Kidney epithelial cell (primary cell): Measurements from ENCODE around the gene LIMK1. TPM values are rescaled to one million over a fixed set of nuclear protein-coding genes. Genes with fewer than 3 reads are reported as not detected.

ENCODE experiments used
- DNase-seq: peaks from one replicate; pipeline ENCODE4 v3.0.0-alpha.2; 2010; ENCODE audit warnings: low read depth
- H3K27me3 ChIP-seq: 2 replicates; pipeline ENCODE4 v1.6.0; 2011; ENCODE audit warnings: low read length; ENCODE audit not compliant: control insufficient read depth, insufficient read depth
- H3K36me3 ChIP-seq: 2 replicates; pipeline ENCODE4 v1.5.1; 2011; ENCODE audit warnings: low read length; ENCODE audit not compliant: control insufficient read depth, insufficient read depth
- H3K4me3 ChIP-seq: 2 replicates; pipeline ENCODE4 v1.5.1; 2011; ENCODE audit warnings: low read depth, mild to moderate bottlenecking, control low read depth, low read length
- total RNA-seq: library from RNA; depleted of rRNA; stranded (reverse); fragments of >200 nt; gene quantifications from 2 replicates; pipeline ENCODE4 v1.2.3, GENCODE V29; 2015
- TF ChIP-seq, protein P1 (sequence below): IDR thresholded peaks from 2 replicates; pipeline ENCODE4 v1.5.1; 2011; ENCODE audit warnings: mild to moderate bottlenecking, moderate library complexity, low read length, control low read depth, inconsistent platforms; ENCODE audit not compliant: insufficient read depth, poor library complexity, severe bottlenecking

LIMK1 gene
- total RNA-seq, 1 donor from 2014 or later: 61.1 TPM

- Histone ChIP-seq H3K27me3 (peaks cover 5% of the 10 kb centered on the region), H3K4me3 (no peak overlapping the region), H3K36me3 (no peaks in the 10 kb centered on the region)
- DNase-seq: no peak
- TF ChIP-seq, protein P1, sequence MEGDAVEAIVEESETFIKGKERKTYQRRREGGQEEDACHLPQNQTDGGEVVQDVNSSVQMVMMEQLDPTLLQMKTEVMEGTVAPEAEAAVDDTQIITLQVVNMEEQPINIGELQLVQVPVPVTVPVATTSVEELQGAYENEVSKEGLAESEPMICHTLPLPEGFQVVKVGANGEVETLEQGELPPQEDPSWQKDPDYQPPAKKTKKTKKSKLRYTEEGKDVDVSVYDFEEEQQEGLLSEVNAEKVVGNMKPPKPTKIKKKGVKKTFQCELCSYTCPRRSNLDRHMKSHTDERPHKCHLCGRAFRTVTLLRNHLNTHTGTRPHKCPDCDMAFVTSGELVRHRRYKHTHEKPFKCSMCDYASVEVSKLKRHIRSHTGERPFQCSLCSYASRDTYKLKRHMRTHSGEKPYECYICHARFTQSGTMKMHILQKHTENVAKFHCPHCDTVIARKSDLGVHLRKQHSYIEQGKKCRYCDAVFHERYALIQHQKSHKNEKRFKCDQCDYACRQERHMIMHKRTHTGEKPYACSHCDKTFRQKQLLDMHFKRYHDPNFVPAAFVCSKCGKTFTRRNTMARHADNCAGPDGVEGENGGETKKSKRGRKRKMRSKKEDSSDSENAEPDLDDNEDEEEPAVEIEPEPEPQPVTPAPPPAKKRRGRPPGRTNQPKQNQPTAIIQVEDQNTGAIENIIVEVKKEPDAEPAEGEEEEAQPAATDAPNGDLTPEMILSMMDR: no peak
Observed at GRCh38 chr7:74059037-74059436, 24.6 kb upstream of the LIMK1 start.

GRCh38 chr7:74059681-74060588 lies 23.7 kb upstream of the LIMK1 start:
- TF ChIP-seq, protein P1: peak; percentile 28
- no peak for DNase-seq
- Histone ChIP-seq H3K4me3 (no peak overlapping the region), H3K36me3 (no peaks in the 10 kb centered on the region), H3K27me3 (peaks cover 5% of the 10 kb centered on the region)

- Histone ChIP-seq H3K4me3 (peak overlapping the region; percentile 9), H3K36me3 (no peaks in the 10 kb centered on the region), H3K27me3 (peaks cover 3% of the 10 kb centered on the region)
- TF ChIP-seq, protein P1: no peak
- DNase-seq: peak; percentile 79
Observed at GRCh38 chr7:74061840-74062539, 21.6 kb upstream of the LIMK1 start.

GRCh38 chr7:74063223-74063641 lies 20.4 kb upstream of the LIMK1 start:
- Histone ChIP-seq H3K27me3 (peaks cover under 1% of the 10 kb centered on the region), H3K4me3 (no peak overlapping the region), H3K36me3 (no peaks in the 10 kb centered on the region)
- no peak for DNase-seq
- TF ChIP-seq, protein P1: no peak

DNA sequence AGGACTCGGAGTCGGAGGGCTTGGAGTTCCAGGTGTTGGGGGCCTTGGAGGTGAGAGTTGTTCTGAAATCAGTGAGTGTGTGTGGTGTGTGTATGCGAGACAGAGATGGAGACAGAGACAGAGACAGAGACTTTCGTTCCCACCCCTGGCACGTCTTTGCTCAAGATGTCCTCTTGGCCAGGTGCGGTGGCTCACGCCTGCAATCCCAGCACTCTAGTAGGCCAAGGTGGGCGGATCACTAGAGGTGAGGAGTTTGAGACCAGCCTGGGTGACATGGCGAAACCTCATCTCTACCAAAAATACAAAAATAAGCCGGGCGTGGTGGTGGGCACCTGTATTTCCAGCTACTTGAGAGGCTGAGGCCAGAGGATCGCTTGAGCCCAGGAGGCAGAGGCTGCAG lies 20.0 kb upstream of the LIMK1 start:
- Histone ChIP-seq H3K4me3 (no peak overlapping the region), H3K36me3 (no peaks in the 10 kb centered on the region)
- TF ChIP-seq, protein P1: no peak

More for the DNA sequence above, 20.0 kb upstream of the LIMK1 start:
- no peaks in the 10 kb centered on the region for H3K27me3 ChIP-seq
- no peak for DNase-seq
